IPS-18a (cell line): Measurements from ENCODE around the gene DENND1A.

ENCODE experiments used
- H3K27ac ChIP-seq: one replicate; pipeline ENCODE4 v1.5.1; 2013; ENCODE audit warnings: low read length
- H3K27me3 ChIP-seq: one replicate; pipeline ENCODE4 v1.6.1; 2013; ENCODE audit warnings: mild to moderate bottlenecking, low read length; ENCODE audit not compliant: control insufficient read depth, insufficient read depth
- H3K36me3 ChIP-seq: one replicate; pipeline ENCODE4 v1.6.1; 2013; ENCODE audit warnings: low read depth, low read length; ENCODE audit not compliant: control insufficient read depth
- H3K4me1 ChIP-seq: one replicate; pipeline ENCODE4 v1.6.1; 2013; ENCODE audit warnings: low read depth, low read length; ENCODE audit not compliant: control insufficient read depth
- H3K4me3 ChIP-seq: one replicate; pipeline ENCODE4 v1.5.1; 2013; ENCODE audit warnings: low read length
- H3K9ac ChIP-seq: one replicate; pipeline ENCODE4 v1.6.1; 2013; ENCODE audit warnings: mild to moderate bottlenecking, low read length, moderate library complexity
- H3K9me3 ChIP-seq: one replicate; pipeline ENCODE4 v1.6.1; 2013; ENCODE audit warnings: low read depth, low read length; ENCODE audit not compliant: control insufficient read depth

The DENND1A gene

GRCh38 chr9:123356851-123357742, 572.8 kb downstream of the DENND1A start:
- peak overlapping the region; percentile 50 for H3K9ac ChIP-seq
- H3K4me3 ChIP-seq, result peak overlapping the region; percentile 61
- H3K4me1 ChIP-seq, result peaks cover 50% of the 10 kb centered on the region

GRCh38 chr9:123355761-123356431, 574.0 kb downstream of the DENND1A start, which contains the start of gene CRB2:
Gene CRB2, plus strand, starts transcription at chr9:123356197. Its CDS starts 64 bp downstream, at chr9:123356261.
- H3K27ac ChIP-seq, result no peak within 1 kb of the TSS
- peak within 1 kb of the TSS; percentile 61 for H3K4me3 ChIP-seq
- H3K36me3 ChIP-seq, result no peaks in the 10 kb centered on the region
- H3K9ac ChIP-seq, result peak within 1 kb of the TSS; percentile 50
- H3K27me3 ChIP-seq, result no peaks in the 10 kb centered on the region
- H3K4me1 ChIP-seq, result peaks cover 40% of the 10 kb centered on the region
- no peaks in the 10 kb centered on the region for H3K9me3 ChIP-seq

More at GRCh38 chr9:123356851-123357742, 572.8 kb downstream of the DENND1A start:
- H3K27ac ChIP-seq, result peak overlapping the region; percentile 33
- H3K36me3 ChIP-seq, result no peaks in the 10 kb centered on the region
- no peaks in the 10 kb centered on the region for H3K9me3 ChIP-seq
- H3K27me3 ChIP-seq, result no peaks in the 10 kb centered on the region

- Histone ChIP-seq H3K36me3 (no peaks in the 10 kb centered on the region), H3K27me3 (no peaks in the 10 kb centered on the region), H3K4me1 (peaks cover 32% of the 10 kb centered on the region), H3K9ac (no peak overlapping the region), H3K9me3 (no peaks in the 10 kb centered on the region), H3K4me3 (peak overlapping the region; percentile 61), H3K27ac (no peak overlapping the region)
Observed at GRCh38 chr9:123354806-123355508, 575.0 kb downstream of the DENND1A start.

DNA sequence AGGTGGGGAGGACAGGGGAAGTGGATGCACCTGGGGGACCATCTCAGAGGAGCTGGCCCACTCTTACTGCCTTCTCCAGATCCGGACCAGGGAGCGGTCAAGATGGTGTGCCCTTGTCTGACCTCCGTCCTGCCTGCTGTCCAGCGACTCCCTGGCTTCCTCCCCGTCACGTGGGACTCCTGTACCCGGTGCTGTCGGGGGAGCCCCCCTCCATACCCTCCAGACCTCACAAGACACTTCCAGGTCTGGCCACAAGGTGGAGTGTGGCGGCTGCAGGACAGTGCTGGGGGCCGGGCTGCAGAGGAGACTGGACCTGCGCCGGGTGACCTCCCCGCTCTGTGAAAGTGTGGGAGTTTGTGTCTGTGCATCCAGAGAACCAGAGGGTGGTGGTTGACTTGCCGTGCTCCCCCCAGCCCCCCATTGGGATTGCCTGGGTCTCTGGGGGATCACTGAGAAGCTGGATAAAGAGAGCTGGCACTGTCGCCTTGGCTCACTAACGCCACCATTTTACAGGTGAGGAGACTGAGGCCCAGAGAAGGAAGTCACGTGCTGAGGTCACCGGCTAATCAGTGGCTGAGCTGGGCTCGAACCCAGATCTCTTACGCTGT, 575.8 kb downstream of the DENND1A start:
- H3K9me3 ChIP-seq, result no peaks in the 10 kb centered on the region
- no peak overlapping the region for H3K27ac ChIP-seq
- peaks cover 25% of the 10 kb centered on the region for H3K4me1 ChIP-seq
- H3K4me3 ChIP-seq, result no peak overlapping the region
- H3K36me3 ChIP-seq, result no peaks in the 10 kb centered on the region
- no peak overlapping the region for H3K9ac ChIP-seq
- H3K27me3 ChIP-seq, result no peaks in the 10 kb centered on the region

GRCh38 chr9:123353041-123353440, 576.9 kb downstream of the DENND1A start:
- Histone ChIP-seq H3K27me3 (no peaks in the 10 kb centered on the region), H3K4me1 (peaks cover 16% of the 10 kb centered on the region), H3K4me3 (no peak overlapping the region), H3K36me3 (no peaks in the 10 kb centered on the region), H3K9me3 (no peaks in the 10 kb centered on the region), H3K27ac (no peak overlapping the region), H3K9ac (no peak overlapping the region)

DNA sequence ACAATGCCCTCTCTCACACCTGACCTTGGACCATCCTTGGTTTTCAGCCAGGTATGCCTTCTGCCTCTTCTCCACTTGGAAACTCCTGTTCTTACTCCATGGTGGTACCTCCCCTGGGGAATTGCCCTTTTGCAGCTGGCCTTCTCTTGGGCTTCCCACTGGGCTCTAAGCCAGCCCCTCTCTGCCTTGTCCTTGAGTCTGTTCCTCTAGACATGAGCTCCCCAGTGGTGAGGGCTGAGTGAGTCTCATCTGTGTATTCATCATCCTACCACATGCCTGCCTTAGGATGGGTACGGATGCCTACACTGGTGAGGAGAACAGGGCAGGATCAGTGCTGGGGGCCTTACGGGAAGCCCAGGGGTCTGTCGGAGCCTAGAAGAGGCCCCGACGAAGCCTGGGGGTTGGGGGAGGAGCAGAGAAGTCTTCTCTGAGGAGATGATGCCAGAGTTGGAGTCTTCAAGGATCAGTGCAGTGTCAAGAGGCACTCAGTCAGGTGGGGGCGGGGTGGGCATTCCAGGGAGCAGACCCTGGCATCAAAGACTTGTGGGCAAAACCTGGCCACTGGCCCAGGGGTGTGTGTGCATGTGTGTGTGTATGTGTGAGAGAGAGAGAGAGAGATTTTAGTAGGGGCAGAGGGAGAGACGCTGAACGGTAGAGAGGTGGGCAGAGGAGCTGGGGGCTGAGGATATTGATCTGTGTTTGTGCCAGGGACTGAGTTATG, 579.2 kb downstream of the DENND1A start:
- Histone ChIP-seq H3K27me3 (no peaks in the 10 kb centered on the region), H3K36me3 (no peaks in the 10 kb centered on the region), H3K27ac (no peak overlapping the region), H3K4me1 (no peaks in the 10 kb centered on the region), H3K9me3 (no peaks in the 10 kb centered on the region), H3K9ac (no peak overlapping the region), H3K4me3 (no peak overlapping the region)

DNA sequence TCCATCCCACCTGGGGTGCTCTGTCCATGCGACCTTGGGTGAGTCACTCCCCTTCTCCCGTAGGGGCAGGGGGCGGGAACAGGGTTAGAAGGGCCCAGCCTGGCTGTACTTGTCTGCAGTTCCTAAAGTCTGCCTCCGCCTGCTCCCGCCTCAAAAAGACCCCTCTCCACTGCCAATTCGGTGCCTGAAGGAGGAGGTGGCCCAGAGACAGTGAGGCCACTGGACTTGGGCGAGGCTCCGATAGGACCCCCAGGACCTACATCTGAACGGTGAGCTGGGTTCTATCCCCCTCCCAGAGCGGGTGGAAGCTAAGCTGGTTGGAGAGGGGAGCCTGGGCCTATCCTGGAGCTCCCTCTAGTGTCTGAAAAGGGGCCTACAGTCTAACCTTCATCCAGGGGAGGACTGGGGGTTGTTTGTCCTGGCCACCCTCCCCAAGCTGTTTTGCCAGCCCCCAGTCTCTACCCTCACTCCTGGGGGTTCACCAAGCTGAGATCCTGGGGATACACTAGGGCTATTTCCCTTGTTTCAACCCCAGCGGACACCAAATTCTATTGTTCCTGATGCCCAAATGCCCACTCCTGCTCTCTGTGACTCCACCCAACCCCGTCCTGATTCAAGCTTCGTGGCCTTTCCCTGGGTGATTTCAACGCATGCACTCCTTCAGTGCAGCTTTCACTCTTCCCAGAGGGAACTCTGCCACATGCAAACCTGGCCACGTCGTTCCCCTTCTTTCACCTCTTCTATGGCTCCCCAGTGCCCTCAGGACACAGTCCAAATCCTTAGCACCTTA, 580.0 kb downstream of the DENND1A start:
- Histone ChIP-seq H3K27me3 (no peaks in the 10 kb centered on the region), H3K4me3 (no peak overlapping the region), H3K9ac (no peak overlapping the region), H3K27ac (no peak overlapping the region), H3K36me3 (no peaks in the 10 kb centered on the region), H3K4me1 (no peaks in the 10 kb centered on the region), H3K9me3 (no peaks in the 10 kb centered on the region)

DNA sequence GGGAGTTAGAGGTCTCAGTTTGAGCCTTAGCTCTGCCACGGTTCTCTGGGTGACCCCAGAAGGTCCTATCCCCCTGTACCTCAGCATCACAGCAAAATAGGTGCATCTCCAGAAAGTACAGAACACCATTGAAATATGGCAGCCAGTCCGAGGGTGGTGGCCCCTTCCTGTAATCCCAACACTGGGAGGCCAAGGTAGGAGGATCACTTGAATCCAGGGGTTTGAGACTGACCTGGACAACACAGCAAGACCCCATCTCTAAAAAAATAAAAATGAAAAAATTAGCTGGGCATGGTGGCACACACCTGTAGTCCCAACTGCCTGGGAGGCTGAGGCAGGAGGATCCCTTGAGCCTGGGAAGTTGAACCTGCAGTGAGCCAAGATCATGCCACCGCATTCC, 580.9 kb downstream of the DENND1A start:
- H3K4me3 ChIP-seq, result no peak overlapping the region

DNA sequence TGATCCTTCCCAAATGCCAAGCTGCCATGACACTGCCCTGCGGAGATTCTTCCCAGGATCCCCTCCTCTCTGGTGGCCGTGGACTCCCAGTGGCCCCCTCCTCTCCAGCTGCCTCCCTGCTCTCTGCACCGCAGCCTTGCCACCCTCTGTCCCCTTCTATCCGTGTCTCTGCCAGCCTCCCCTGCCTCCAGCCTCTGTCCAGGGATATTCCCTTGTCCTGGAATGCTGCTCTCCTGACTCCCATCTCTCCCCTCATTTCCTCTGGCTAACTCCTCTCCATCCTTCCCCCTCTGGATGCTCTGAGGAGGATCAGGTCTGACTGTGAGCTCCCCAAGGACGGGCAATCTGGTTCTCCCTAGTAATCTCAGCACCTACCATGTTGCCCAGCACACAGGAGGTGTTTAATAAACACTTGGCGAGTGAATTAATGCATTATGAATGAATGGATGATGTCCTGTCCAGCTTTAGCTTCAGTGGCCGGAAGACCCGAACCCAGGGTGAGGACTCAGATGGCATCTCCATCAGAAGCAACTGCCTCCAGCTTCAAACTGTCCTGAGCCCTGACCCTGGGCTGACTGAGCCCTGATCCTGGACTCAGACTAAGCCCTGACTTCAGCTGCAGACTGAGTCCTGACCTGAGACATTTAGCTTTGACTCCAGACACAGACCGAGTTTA, 581.5 kb downstream of the DENND1A start:
- H3K27me3 ChIP-seq, result no peaks in the 10 kb centered on the region
- no peak overlapping the region for H3K4me3 ChIP-seq
- H3K27ac ChIP-seq, result no peak overlapping the region
- no peak overlapping the region for H3K9ac ChIP-seq
- no peaks in the 10 kb centered on the region for H3K9me3 ChIP-seq
- H3K36me3 ChIP-seq, result no peaks in the 10 kb centered on the region
- H3K4me1 ChIP-seq, result no peaks in the 10 kb centered on the region

More for the DNA sequence above, 580.9 kb downstream of the DENND1A start:
- no peaks in the 10 kb centered on the region for H3K27me3 ChIP-seq
- H3K27ac ChIP-seq, result no peak overlapping the region
- H3K36me3 ChIP-seq, result no peaks in the 10 kb centered on the region
- no peaks in the 10 kb centered on the region for H3K9me3 ChIP-seq
- no peaks in the 10 kb centered on the region for H3K4me1 ChIP-seq
- no peak overlapping the region for H3K9ac ChIP-seq
